ENCODE data around the gene HUWE1.
"Not testable (repeated sequence)": the region's sequence is repeated elsewhere in the genome, so short reads cannot be mapped to it uniquely, and the experiment has no call there.

HUWE1 gene, protein sequence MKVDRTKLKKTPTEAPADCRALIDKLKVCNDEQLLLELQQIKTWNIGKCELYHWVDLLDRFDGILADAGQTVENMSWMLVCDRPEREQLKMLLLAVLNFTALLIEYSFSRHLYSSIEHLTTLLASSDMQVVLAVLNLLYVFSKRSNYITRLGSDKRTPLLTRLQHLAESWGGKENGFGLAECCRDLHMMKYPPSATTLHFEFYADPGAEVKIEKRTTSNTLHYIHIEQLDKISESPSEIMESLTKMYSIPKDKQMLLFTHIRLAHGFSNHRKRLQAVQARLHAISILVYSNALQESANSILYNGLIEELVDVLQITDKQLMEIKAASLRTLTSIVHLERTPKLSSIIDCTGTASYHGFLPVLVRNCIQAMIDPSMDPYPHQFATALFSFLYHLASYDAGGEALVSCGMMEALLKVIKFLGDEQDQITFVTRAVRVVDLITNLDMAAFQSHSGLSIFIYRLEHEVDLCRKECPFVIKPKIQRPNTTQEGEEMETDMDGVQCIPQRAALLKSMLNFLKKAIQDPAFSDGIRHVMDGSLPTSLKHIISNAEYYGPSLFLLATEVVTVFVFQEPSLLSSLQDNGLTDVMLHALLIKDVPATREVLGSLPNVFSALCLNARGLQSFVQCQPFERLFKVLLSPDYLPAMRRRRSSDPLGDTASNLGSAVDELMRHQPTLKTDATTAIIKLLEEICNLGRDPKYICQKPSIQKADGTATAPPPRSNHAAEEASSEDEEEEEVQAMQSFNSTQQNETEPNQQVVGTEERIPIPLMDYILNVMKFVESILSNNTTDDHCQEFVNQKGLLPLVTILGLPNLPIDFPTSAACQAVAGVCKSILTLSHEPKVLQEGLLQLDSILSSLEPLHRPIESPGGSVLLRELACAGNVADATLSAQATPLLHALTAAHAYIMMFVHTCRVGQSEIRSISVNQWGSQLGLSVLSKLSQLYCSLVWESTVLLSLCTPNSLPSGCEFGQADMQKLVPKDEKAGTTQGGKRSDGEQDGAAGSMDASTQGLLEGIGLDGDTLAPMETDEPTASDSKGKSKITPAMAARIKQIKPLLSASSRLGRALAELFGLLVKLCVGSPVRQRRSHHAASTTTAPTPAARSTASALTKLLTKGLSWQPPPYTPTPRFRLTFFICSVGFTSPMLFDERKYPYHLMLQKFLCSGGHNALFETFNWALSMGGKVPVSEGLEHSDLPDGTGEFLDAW (N-terminal part only)

DNA sequence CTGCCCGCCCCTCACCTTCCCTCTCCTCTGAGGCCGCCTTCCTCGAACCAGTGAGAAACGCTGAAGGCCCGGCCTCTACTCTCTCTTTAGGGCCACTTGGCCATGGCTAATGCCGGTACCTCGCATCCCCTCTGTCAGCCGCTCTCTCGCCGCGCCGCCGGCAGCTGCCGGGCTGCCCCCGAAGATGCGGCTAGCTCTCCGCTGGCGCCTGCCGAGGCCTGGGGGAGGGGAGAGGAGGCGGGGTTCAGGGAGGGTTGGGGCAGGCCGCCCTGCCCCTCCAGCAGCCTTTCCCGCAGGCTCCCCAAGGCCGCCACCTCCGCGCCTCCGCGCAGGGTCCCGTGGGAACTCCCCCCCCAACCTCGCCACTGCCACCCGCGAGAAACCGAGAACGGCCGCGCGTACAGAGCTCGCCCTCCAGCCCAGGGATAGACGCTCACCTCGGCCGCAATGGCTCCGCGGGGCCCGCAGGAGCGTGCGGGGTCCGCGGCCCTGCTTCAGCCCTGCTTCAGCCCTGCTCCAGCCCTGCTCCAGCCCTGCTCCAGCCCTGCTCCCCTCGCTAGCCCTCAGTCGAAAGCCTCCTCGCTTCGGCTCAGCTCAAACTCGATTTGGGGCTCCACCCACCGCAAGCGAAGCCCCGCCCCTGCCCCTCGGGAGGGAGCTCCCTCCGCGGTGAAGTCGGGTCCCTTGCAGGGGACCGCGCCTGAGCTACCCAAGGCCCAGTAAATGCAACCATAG, at the start of gene HUWE1:
TSS of gene HUWE1 (minus strand) at position 569 of the 735 bp plus-strand sequence. CDS start 32,612 bp downstream, outside the sequence.
- DNase-seq (ENCODE audit: low read depth): peak; percentile 80

DNA sequence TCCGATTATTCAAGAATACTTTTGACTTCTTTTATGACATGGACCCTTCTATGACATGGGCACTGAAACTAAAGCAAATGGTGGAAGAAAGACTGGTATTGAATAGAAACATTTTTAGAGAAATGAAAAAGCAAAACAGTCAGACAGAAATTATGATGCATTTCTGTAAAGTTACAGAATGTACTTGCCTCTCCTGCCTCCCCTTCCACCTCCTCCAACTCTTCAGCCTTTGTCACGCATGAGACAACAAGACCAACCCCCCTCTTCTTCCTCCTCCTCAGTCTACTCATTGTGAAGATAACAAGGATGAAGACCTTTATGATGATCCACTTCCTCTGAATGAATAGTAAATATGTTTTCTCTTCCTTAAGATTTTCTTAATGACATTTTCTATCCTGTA, 46.3 kb upstream of the HUWE1 start:
- DNase-seq (ENCODE audit: low read depth): no peak

DNA sequence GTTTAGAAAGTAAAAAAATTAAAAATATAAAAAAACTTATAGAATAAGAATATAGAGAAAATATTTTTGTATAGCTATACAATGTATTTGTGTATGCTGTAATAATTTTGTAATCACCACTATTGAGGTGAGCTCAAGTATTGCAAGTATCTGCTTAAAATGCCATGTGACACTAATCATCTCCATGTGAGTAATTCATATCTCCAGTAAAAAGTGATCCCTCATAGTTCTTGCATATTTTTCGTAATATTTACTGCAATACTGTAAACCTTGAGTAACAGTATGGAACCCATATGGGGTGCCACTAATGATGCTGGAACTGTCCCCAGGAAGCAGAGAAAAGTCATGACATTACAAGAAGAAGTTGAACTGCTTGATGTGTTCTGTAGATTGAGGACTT, 43.2 kb upstream of the HUWE1 start:
- no peak for DNase-seq (ENCODE audit: low read depth)

DNA sequence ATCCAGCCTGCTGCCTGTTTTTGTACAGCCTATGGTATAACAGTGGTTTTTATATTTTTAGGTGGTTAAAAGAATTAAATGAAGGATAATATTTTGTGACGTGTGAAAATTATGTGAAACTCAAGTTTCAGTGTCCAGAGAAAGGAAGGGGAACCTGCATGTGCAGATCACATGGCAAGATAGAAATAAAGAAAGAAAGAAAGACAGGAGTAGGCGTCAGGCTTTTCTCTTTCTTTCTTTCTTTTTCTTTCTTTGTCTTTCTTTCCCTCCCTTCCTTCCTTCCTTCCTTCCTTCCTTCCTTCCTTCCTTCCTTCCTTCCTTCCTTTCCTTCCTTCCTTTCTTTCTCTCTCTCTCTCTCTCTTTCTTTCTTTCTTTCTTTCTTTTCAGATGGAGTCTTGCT, 42.0 kb upstream of the HUWE1 start:
- no peak for DNase-seq (ENCODE audit: low read depth)

DNA sequence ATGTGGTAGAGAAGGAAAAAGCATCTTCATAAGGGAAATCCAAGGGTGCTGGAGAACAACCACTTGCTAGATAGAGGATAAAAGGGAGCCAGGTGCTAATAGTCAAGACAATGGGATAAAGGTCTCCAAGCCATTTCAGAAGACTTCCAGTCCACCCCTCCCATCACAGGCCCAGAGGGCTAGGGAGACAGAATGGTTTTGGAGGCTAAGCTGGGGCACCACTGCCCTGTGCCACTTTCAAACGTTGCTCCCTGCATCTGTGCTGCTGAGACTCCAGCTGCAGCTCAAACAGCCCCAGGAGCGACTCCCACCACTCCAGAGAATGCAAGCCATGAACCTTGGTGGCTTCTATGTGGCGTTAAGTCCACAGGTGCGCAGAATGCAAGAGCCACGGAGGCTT, 38.4 kb upstream of the HUWE1 start:
- DNase-seq (ENCODE audit: low read depth): no peak

DNA sequence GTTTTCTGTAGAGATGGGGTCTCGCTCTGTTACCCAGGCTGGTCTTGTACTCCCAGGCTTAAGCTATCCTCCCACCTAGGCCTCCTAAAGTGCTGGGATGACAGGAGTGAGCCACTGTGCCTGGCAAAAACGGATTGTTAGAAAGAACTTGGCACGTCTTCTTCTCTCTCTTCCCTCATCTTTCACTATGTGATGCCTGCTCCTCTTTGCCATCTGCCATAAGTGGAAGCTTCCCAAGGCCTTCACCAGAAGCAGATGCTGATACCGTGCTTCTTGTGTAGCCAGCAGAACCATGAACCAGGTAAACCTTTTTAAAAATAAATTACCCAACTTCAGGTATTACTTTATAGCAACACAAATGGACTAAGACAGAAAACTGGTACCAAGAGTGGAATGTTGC, 36.9 kb upstream of the HUWE1 start:
- no peak for DNase-seq (ENCODE audit: low read depth)

DNA sequence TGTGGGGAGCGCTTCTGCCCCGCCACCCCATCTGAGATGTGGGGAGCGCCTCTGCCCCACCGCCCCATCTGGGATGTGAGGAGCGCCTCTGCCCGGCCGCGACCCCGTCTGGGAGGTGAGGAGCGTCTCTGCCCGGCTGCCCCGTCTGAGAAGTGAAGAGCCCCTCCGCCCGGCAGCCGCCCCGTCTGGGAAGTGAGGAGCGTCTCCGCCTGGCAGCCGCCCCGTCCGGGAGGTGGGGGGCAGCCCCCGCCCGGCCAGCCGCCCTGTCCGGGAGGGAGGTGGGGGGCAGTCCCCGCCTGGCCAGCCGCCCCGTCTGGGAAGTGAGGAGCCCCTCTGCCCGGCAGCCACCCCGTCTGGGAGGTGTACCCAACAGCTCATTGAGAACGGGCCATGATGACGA, 35.1 kb upstream of the HUWE1 start:
- DNase-seq (ENCODE audit: low read depth): not testable (repeated sequence)

DNA sequence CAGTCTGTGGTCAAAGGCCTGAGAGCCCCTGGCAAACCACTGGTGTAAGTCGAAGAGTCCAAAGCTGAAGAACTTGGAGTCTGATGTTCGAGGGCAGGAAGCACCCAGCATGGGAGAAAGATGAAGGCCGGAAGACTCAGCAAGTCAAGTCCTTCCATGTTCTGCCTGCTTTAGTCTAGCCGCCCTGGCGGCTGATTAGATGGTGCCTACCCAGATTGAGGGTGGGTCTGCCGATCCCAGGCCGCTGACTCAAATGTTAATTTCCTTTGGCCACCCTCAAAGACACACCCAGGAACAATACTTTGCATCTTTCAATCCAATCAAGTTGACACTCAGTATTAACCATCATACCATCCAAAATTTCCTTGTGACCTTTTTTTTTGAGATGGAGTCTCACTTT, 33.1 kb upstream of the HUWE1 start:
- DNase-seq (ENCODE audit: low read depth): not testable (repeated sequence)

DNA sequence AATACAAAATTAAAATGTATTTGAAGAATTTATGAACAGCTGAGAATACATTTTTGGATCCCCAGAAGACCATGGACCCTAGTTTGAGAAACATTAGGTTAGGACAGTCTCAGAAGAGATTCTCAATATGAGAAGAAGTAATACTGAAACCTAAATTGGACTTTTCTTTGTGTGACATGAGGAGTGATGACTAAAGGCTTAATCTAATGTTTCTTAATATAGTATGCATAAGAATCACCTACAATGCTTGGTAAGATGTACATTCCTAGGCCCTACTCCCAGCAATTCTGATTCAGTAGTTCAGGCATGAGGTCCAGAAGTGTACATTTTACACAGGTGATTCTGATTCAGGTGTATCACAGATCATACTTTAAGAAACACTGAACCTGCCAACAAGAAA, 31.6 kb upstream of the HUWE1 start:
- DNase-seq (ENCODE audit: low read depth): no peak

DNA sequence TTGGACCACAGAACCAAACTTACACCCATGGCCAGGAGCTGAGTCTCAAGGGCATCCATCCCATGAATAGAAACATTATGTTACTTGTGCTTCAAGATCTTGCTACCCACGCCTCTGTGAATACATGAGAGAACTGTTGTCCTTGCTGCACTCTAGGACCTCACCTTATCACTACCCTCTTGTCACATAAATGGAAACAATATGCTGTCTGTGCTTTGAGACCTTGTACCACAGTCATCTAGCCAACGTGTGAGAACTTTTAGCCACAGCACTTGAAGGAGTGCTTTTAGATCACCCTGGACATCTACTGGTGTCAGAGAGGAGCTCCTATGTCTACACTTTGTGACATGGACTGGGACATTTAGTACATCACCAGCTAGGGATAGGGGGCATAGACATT, 30.7 kb upstream of the HUWE1 start:
- DNase-seq (ENCODE audit: low read depth): no peak

DNA sequence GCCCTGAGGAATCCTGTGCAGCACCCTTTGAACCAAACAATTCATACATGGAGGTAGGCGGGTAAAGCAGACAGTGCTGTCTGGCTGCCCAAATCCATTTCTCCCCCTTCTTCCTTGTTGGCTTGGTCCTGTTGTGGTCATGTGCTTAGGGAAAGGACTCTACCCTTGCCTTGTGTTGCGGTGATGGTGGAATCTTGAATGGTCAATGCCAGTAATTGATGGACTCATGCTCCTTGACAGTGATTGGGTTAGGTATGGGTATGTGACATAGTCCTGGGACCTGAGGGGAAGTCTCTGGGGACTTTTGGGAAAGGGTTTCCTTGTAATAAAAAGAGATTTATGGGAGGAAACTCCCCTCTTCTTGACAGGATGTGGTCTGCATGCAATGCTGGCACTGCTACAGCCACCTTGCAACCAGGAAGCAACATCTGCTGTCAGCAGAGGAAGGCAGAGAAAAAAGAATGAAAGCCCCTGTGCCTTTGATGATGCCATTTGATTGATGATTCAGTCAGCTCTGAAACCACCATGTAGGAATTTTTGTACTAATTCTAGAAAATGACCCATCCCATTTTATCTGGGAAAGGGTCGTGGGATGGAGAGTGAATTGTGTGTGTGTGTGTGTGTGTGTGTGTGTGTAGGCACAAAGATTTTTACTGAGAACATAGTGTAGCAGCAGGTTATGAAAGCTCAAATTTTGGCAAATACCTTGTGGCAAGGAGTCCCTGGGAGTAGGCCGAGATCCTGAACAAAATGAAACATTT, 30.0 kb upstream of the HUWE1 start:
- DNase-seq (ENCODE audit: low read depth): peak; percentile 24

DNA sequence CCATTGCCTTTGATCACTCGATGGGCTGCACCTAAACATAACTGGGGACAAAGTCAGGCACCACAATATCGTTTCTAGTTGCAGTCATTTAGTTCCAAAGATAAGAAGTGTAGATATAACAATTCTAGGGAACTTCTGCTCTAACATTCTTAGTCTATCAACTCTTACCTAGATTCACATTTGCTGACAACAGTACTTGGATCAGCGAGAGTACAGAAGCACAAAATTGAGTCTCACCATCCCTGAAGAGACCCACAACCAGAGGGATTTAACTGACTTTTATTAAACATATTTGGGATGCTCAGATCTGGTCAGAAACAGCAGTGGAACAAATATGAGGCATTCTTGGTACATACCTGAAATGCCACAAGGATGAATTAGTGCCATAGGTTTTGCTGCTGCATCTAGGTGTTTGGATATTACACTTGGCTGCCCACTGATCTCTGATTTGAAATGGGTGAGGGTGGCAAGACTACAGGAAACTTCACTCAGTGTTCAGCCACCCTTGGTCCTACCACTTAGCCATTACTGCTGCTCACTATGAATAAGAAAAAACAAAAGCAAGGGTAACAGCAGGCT, 28.9 kb upstream of the HUWE1 start:
- no peak for DNase-seq (ENCODE audit: low read depth)

DNA sequence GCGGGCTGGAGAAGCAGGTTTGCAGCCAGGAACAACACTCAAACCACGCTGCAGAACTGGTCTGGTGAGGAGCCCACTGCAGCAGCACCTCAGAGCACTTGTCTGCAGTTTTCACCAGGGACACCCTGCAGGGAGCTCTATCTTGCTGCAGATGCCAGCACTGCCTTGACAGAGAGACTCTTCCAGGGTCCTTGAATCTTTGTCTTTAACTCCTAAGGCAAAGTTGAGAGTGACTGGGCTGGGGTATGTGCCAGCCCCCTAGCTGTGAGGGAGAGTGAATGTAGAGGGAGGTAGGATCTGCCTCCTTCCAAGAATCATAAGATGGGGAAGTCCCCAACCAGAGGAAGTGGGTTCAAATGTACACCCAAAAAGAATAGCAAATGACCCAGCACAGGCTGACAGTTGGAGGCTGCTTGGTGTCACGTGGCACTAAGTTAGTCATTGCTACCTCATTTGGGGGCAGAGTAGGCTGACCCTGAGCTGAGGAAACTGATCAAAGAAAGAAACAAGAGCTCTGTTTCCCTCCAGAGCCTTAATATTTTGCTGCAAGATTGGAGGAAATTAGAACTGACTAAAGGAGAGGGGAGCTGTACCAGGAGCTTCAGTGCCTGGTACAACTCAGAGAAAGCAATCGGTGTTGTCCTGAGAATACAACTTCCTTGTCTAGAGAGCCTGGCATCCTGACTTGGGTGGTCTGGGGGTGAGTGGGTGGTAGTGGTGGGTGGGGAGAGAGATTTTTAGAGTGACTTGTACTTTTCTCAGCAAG, 28.2 kb upstream of the HUWE1 start:
- DNase-seq (ENCODE audit: low read depth): peak; percentile 44

DNA sequence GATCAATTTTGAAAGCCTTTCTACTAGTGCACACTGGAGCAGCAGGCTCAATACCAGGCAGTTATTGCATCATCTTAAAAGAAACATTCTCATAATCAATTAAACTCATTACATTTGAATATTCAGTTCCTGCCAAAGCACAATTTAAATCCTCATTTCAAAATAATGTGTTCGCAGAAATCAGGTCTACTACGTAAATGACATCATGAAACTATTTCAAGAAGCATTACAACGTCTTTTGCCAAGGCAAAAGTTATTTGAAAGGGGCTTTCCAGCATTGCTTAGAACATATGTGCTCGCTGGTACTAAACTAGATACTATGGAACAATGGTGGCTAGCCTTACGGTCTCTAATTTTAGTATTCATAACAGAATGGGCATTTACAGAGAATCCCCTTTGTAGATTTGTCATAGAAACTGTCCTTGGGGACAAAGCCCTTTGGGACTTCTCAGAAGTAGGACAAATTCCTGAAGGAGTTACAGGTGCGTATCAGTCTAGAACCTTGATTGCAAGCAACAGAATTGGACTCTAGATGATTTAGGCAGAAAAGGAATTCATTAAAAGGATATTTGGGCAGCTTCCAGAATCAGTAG, 27.6 kb upstream of the HUWE1 start:
- no peak for DNase-seq (ENCODE audit: low read depth)

DNA sequence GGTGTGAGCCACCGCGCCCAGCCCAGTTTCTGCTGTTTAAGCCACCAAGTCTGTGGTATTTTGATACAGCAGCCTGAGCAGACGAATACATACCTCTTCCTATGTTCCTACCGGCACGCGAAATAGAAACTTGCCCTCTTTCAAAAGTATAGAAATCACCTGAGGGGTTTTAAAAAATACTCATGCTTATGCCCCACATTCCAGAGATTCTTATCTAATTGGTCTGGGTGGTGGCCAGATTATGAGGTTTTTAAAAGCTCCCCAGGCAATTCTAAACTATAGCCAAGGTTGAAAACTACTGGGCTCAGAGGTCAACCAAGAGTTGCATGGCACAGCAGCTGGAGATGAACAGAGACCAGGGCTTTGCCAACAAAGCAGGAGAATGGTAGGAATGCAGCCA, 24.9 kb upstream of the HUWE1 start:
- no peak for DNase-seq (ENCODE audit: low read depth)

DNA sequence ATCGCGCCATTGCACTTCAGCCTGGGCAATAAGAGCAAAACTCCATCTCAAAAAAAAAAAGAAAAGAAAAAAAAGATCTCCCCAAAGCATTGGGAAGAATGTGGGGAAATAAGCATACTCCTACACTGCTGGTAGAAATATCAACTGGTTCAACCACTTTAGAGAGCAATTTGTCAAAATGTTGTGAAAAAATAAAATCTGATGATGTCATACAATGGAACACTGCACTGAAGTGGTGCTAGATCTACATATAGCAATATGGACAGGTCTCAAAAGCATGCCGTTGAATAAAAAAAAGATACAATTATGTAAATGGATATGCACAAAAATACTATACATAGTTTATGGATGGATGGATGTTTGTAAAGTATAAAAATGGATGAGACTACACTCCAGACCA, 18.3 kb upstream of the HUWE1 start:
- DNase-seq (ENCODE audit: low read depth): no peak

DNA sequence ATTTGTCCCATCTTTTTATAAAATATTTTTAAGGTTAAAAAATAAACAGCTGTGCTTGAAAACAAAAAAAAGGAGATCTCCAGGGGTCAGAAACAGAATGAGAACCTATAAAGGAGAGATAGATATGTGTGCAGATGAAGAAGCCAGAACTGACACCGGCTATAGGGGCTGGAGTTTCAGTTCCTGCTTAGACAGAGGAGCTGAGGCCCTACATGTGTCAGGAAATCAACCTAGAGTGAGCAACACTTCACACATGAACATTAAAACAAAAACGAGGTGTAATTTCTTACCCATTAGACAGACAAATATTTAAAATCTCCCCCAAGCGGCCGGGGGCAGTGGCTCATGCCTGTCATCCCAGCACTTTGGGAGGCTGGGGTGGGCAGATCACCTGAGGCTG, 17.8 kb upstream of the HUWE1 start:
- DNase-seq (ENCODE audit: low read depth): no peak

DNA sequence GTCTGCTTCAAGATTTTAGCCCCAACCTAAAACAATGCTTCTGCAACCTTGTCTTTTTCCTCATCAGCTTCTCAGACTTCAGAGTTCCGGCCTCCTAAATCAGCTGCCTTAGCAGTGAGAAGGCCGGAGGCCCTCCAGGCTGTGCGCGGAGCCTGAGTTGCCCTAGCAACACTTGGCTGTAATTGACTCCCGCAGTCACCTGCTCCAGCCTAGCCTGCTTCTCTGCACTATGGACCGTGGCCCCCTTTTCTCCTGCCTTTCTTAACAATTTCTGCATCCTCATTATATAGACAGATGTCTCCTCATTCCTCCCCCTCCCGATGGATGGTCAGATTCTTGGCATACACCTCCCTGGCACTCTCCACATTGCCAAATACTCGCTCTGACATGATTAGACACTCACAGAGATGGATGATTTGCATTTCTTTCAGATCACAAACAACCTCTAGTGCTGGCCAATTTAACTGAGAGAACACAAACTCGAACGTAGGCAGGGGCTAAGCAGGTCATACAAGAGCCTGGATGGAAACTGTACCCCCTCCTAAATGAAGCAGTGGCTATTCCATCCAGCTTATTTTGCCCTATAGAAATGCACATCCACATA, 9.5 kb upstream of the HUWE1 start:
- no peak for DNase-seq (ENCODE audit: low read depth)

DNA sequence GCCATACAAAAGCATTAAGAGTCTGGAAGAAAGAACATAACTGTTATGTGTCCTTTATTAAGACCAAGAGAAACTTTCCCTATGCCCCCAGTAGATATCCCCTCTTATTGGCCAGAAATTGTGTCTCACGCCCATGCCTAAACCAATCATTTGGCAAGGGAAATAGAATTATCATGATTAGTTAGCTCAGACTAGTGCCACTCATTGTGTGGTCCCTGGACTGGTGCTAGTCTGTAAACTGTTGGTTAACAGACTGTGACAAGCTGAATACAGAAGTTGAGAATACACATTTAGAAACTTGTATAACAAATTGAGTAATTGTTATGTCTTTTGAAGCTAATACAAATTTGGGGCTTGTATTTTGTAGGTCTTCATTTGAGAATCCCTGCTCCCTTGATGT, 8.1 kb upstream of the HUWE1 start:
- no peak for DNase-seq (ENCODE audit: low read depth)
